ENCODE results near the gene SNX20. TPM values are rescaled to one million over a fixed set of nuclear protein-coding genes. Genes with fewer than 3 reads are reported as not detected.

SNX20 gene
- total and polyA plus RNA-seq, 2 experiments from 2014 or later, result not detected

DNA sequence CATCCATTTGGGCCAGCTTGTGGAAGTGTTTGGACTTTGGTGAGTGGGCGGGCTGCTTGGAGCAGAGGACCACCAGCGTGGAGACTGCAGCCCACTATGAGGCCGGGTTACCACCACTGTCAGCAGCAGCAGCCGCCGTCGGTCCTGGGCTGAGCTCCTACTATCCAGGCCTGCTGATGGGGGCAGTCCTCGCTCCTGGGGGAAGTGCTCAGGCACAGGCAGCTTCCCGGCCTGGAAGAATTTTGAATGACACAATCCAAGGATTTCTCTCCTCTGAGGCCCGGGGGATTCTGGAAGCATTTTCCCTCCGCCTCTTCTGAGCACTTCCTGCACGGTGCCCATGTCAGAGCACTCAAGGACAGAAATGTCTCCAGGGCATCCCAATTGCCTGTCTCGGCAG, 7.0 kb upstream of the SNX20 start:
- H3K27me3 ChIP-seq (ENCODE audit: insufficient read depth), result peaks cover 5% of the 10 kb centered on the region; the same call in 1 of the 2 replicates
- peak; percentile 42; the same call in 2 of the 3 replicates for ATAC-seq

More for the DNA sequence above, 7.0 kb upstream of the SNX20 start:
- no peak overlapping the region for H3K27ac Mint-ChIP-seq
- TF ChIP-seq NANOG (IDR thresholded peaks at IDR 0.05; ENCODE audit: borderline replicate concordance) (no peak), EZH2phosphoT487 (IDR thresholded peaks at IDR 0.05; ENCODE audit: unreplicated experiment) (no peak), STAT1 (IDR thresholded peaks at IDR 0.05; ENCODE audit: unreplicated experiment) (no peak), ZNF114 (CRISPR knock-in tag; IDR thresholded peaks at IDR 0.05) (no peak), JUNB (IDR thresholded peaks at IDR 0.05; ENCODE audit: unreplicated experiment) (no peak), POLR2AphosphoS5 (IDR thresholded peaks at IDR 0.05; ENCODE audit: low read depth) (no peak), CREB1 (CRISPR knock-in tag; IDR thresholded peaks at IDR 0.05; ENCODE audit: low read depth) (no peak)
- TF ChIP-seq, protein P1, sequence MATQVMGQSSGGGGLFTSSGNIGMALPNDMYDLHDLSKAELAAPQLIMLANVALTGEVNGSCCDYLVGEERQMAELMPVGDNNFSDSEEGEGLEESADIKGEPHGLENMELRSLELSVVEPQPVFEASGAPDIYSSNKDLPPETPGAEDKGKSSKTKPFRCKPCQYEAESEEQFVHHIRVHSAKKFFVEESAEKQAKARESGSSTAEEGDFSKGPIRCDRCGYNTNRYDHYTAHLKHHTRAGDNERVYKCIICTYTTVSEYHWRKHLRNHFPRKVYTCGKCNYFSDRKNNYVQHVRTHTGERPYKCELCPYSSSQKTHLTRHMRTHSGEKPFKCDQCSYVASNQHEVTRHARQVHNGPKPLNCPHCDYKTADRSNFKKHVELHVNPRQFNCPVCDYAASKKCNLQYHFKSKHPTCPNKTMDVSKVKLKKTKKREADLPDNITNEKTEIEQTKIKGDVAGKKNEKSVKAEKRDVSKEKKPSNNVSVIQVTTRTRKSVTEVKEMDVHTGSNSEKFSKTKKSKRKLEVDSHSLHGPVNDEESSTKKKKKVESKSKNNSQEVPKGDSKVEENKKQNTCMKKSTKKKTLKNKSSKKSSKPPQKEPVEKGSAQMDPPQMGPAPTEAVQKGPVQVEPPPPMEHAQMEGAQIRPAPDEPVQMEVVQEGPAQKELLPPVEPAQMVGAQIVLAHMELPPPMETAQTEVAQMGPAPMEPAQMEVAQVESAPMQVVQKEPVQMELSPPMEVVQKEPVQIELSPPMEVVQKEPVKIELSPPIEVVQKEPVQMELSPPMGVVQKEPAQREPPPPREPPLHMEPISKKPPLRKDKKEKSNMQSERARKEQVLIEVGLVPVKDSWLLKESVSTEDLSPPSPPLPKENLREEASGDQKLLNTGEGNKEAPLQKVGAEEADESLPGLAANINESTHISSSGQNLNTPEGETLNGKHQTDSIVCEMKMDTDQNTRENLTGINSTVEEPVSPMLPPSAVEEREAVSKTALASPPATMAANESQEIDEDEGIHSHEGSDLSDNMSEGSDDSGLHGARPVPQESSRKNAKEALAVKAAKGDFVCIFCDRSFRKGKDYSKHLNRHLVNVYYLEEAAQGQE (IDR thresholded peaks at IDR 0.05; ENCODE audit: unreplicated experiment), result no peak
- TF ChIP-seq, protein P2, sequence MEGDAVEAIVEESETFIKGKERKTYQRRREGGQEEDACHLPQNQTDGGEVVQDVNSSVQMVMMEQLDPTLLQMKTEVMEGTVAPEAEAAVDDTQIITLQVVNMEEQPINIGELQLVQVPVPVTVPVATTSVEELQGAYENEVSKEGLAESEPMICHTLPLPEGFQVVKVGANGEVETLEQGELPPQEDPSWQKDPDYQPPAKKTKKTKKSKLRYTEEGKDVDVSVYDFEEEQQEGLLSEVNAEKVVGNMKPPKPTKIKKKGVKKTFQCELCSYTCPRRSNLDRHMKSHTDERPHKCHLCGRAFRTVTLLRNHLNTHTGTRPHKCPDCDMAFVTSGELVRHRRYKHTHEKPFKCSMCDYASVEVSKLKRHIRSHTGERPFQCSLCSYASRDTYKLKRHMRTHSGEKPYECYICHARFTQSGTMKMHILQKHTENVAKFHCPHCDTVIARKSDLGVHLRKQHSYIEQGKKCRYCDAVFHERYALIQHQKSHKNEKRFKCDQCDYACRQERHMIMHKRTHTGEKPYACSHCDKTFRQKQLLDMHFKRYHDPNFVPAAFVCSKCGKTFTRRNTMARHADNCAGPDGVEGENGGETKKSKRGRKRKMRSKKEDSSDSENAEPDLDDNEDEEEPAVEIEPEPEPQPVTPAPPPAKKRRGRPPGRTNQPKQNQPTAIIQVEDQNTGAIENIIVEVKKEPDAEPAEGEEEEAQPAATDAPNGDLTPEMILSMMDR (conservative IDR thresholded peaks at IDR 0.05; ENCODE audit: low read depth in 2 of 2), result no peak
- TF ChIP-seq, protein P3, sequence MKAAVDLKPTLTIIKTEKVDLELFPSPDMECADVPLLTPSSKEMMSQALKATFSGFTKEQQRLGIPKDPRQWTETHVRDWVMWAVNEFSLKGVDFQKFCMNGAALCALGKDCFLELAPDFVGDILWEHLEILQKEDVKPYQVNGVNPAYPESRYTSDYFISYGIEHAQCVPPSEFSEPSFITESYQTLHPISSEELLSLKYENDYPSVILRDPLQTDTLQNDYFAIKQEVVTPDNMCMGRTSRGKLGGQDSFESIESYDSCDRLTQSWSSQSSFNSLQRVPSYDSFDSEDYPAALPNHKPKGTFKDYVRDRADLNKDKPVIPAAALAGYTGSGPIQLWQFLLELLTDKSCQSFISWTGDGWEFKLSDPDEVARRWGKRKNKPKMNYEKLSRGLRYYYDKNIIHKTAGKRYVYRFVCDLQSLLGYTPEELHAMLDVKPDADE (IDR thresholded peaks at IDR 0.05), result no peak
- no peak for DNase-seq (ENCODE audit: low spot score)
- peaks cover 9% of the 10 kb centered on the region for H3K27me3 Mint-ChIP-seq (ENCODE audit: insufficient read depth, low read depth, poor library complexity)
- peaks cover 3% of the 10 kb centered on the region; the same call in 2 of the 3 replicates for H3K4me1 Mint-ChIP-seq
- Histone ChIP-seq H3K4me2 (no peak overlapping the region), H4K20me1 (replicated peaks; ENCODE audit: insufficient read depth) (no peaks in the 10 kb centered on the region), H3K27ac (ENCODE audit: low read depth) (no peak overlapping the region), H3K79me2 (replicated peaks; ENCODE audit: insufficient read depth) (no peaks in the 10 kb centered on the region), H3K9me2 (ENCODE audit: insufficient read depth) (no peaks in the 10 kb centered on the region), H3K4me3 (no peak overlapping the region), H2AFZ (no peak overlapping the region), H3K36me3 (ENCODE audit: insufficient read depth) (no peaks in the 10 kb centered on the region), H3F3A (replicated peaks; ENCODE audit: low read depth) (no peaks in the 10 kb centered on the region), H3K4me1 (ENCODE audit: insufficient read depth) (no peaks in the 10 kb centered on the region)
- H3K4me3 Mint-ChIP-seq, result no peak overlapping the region
- H3K9me3 Mint-ChIP-seq, result no peaks in the 10 kb centered on the region
- no peaks in the 10 kb centered on the region for H3K36me3 Mint-ChIP-seq (ENCODE audit: low read depth)

Data from GM23338 (cell line).